Muscle layer of duodenum (tissue), 2 donors: ENCODE data around the gene PRMT7.

ENCODE experiments used
- H3K27ac ChIP-seq: one replicate; pipeline ENCODE4 v1.7.0; 2013; ENCODE audit warnings: mild to moderate bottlenecking, low read length
- H3K27me3 ChIP-seq: one replicate; pipeline ENCODE4 v1.7.0; 2013; ENCODE audit warnings: low read depth, mild to moderate bottlenecking, control low read depth, low read length
- H3K36me3 ChIP-seq, 2 donors: one replicate each; pipeline ENCODE4 v1.7.0; 2013; ENCODE audit warnings: low read length in 2 of 2, control low read depth in 1 of 2, mild to moderate bottlenecking in 1 of 2; ENCODE audit not compliant: insufficient read depth in 2 of 2, control insufficient read depth in 1 of 2
- H3K4me1 ChIP-seq, 2 donors: one replicate each; pipeline ENCODE4 v1.7.0; 2013; ENCODE audit warnings: low read length in 2 of 2, mild to moderate bottlenecking in 2 of 2, control low read depth in 1 of 2, moderate library complexity in 1 of 2; ENCODE audit not compliant: insufficient read depth in 2 of 2, control insufficient read depth in 1 of 2
- H3K4me3 ChIP-seq, 2 donors: one replicate each; pipeline ENCODE4 v1.7.0; 2013; ENCODE audit warnings: low read length in 2 of 2, low read depth in 1 of 2, mild to moderate bottlenecking in 1 of 2
- H3K9me3 ChIP-seq, 2 donors: one replicate each; pipeline ENCODE4 v1.7.0; 2013; ENCODE audit warnings: low read length in 2 of 2, control low read depth in 1 of 2, mild to moderate bottlenecking in 1 of 2; ENCODE audit not compliant: control insufficient read depth in 1 of 2
- donor health status: healthy.

PRMT7 gene

GRCh38 chr16:68368301-68368888 is 57.6 kb downstream of the PRMT7 start:
- no peaks in the 10 kb centered on the region for H3K27me3 ChIP-seq
- H3K27ac ChIP-seq, result no peak overlapping the region
- H3K9me3 ChIP-seq, result no peaks in the 10 kb centered on the region
- no peaks in the 10 kb centered on the region for H3K36me3 ChIP-seq
- no peaks in the 10 kb centered on the region for H3K4me1 ChIP-seq
- H3K4me3 ChIP-seq, result no peak overlapping the region

GRCh38 chr16:68369168-68369567 is 58.3 kb downstream of the PRMT7 start:
- Histone ChIP-seq H3K4me3 (no peak overlapping the region), H3K36me3 (no peaks in the 10 kb centered on the region), H3K9me3 (no peaks in the 10 kb centered on the region), H3K27ac (no peak overlapping the region), H3K4me1 (no peaks in the 10 kb centered on the region), H3K27me3 (no peaks in the 10 kb centered on the region)

GRCh38 chr16:68369697-68370580 is 59.1 kb downstream of the PRMT7 start:
- H3K9me3 ChIP-seq, result no peaks in the 10 kb centered on the region
- no peaks in the 10 kb centered on the region for H3K27me3 ChIP-seq
- no peaks in the 10 kb centered on the region for H3K4me1 ChIP-seq
- H3K4me3 ChIP-seq, result no peak overlapping the region
- no peak overlapping the region for H3K27ac ChIP-seq
- no peaks in the 10 kb centered on the region for H3K36me3 ChIP-seq

- Histone ChIP-seq H3K27ac (no peak overlapping the region), H3K36me3 (no peaks in the 10 kb centered on the region)
These were observed 59.9 kb downstream of the PRMT7 start for GRCh38 chr16:68370581-68371275.

GRCh38 chr16:68371276-68371651 is 60.4 kb downstream of the PRMT7 start:
- Histone ChIP-seq H3K27ac (no peak overlapping the region), H3K9me3 (no peaks in the 10 kb centered on the region), H3K4me1 (no peaks in the 10 kb centered on the region), H3K27me3 (no peaks in the 10 kb centered on the region), H3K36me3 (no peaks in the 10 kb centered on the region), H3K4me3 (no peak overlapping the region)

More at GRCh38 chr16:68370581-68371275, 59.9 kb downstream of the PRMT7 start:
- Histone ChIP-seq H3K9me3 (no peaks in the 10 kb centered on the region), H3K4me3 (no peak overlapping the region), H3K27me3 (no peaks in the 10 kb centered on the region), H3K4me1 (no peaks in the 10 kb centered on the region)

GRCh38 chr16:68371706-68372380 is 61.0 kb downstream of the PRMT7 start:
- Histone ChIP-seq H3K27me3 (no peaks in the 10 kb centered on the region), H3K9me3 (no peaks in the 10 kb centered on the region), H3K27ac (no peak overlapping the region), H3K36me3 (no peaks in the 10 kb centered on the region), H3K4me3 (no peak overlapping the region), H3K4me1 (no peaks in the 10 kb centered on the region)

GRCh38 chr16:68372381-68372720 is 61.5 kb downstream of the PRMT7 start:
- Histone ChIP-seq H3K4me1 (no peaks in the 10 kb centered on the region), H3K27me3 (no peaks in the 10 kb centered on the region), H3K4me3 (no peak overlapping the region), H3K9me3 (no peaks in the 10 kb centered on the region), H3K36me3 (no peaks in the 10 kb centered on the region), H3K27ac (no peak overlapping the region)

GRCh38 chr16:68372806-68373205 is 62.0 kb downstream of the PRMT7 start:
- Histone ChIP-seq H3K27me3 (no peaks in the 10 kb centered on the region), H3K36me3 (no peaks in the 10 kb centered on the region)

GRCh38 chr16:68373528-68374245 is 62.9 kb downstream of the PRMT7 start:
- no peak overlapping the region for H3K27ac ChIP-seq
- H3K27me3 ChIP-seq, result no peaks in the 10 kb centered on the region
- no peaks in the 10 kb centered on the region for H3K36me3 ChIP-seq
- H3K4me1 ChIP-seq, result no peaks in the 10 kb centered on the region
- H3K9me3 ChIP-seq, result no peaks in the 10 kb centered on the region
- no peak overlapping the region for H3K4me3 ChIP-seq

More at GRCh38 chr16:68372806-68373205, 62.0 kb downstream of the PRMT7 start:
- Histone ChIP-seq H3K27ac (no peak overlapping the region), H3K4me3 (no peak overlapping the region), H3K9me3 (no peaks in the 10 kb centered on the region), H3K4me1 (no peaks in the 10 kb centered on the region)

GRCh38 chr16:68374246-68374805 is 63.5 kb downstream of the PRMT7 start:
- Histone ChIP-seq H3K4me1 (no peaks in the 10 kb centered on the region), H3K36me3 (no peaks in the 10 kb centered on the region), H3K4me3 (no peak overlapping the region), H3K27ac (no peak overlapping the region), H3K27me3 (no peaks in the 10 kb centered on the region), H3K9me3 (no peaks in the 10 kb centered on the region)
